Activated B cell treated with CpG ODN at 0.5 μM for 24 hours (primary cell): ENCODE data around the gene ZBTB44. TPM values are rescaled to one million over a fixed set of nuclear protein-coding genes. Genes with fewer than 3 reads are reported as not detected.
"Not testable (repeated sequence)": the region's sequence is repeated elsewhere in the genome, so short reads cannot be mapped to it uniquely, and the experiment has no call there.

Source experiments
- ATAC-seq: fragments of 200-7000 bp; cut with Tn5 transposase; one replicate; pipeline ENCODE4 v1.10.0; 2021; ENCODE audit warnings: low read depth, mild to moderate bottlenecking, moderate library complexity
- CTCF ChIA-PET: fragments of 350-600 bp; sonication (Branson Sonifier 250); formaldehyde crosslinking; loops from one replicate; lab custom pipeline; 2021; ENCODE audit warnings: antibody characterized with exemption; lab: Charles Lee
- POLR2A ChIA-PET: fragments of 350-600 bp; sonication (Branson Sonifier 250); formaldehyde crosslinking; loops from one replicate; lab custom pipeline; 2021; ENCODE audit warnings: antibody characterized with exemption; lab: Charles Lee
- DNase-seq: peaks from one replicate; pipeline ENCODE4 v3.0.0; 2022
- H3K27ac Mint-ChIP-seq: one replicate; pipeline ENCODE4 v1.8.0; 2020; ENCODE audit warnings: mixed read lengths
- H3K27me3 Mint-ChIP-seq: one replicate; pipeline ENCODE4 v1.8.0; 2021; ENCODE audit warnings: mixed read lengths
- H3K36me3 Mint-ChIP-seq: one replicate; pipeline ENCODE4 v1.8.0; 2021; ENCODE audit warnings: low read depth, mixed read lengths
- H3K4me1 Mint-ChIP-seq: one replicate; pipeline ENCODE4 v1.8.0; 2021; ENCODE audit warnings: mixed read lengths
- H3K4me3 Mint-ChIP-seq: one replicate; pipeline ENCODE4 v1.8.0; 2020; ENCODE audit warnings: mild to moderate bottlenecking, mixed read lengths
- H3K9me3 Mint-ChIP-seq: one replicate; pipeline ENCODE4 v1.8.0; 2020; ENCODE audit warnings: mixed read lengths
- intact Hi-C: fragments of 100-400 bp; cut with micrococcal nuclease; formaldehyde crosslinking; loops from one replicate; pipeline ENCODE4 v1.15.1; 2024
- total RNA-seq: library from RNA; stranded (reverse); gene quantifications from 2 replicates; pipeline ENCODE4 v1.2.3, GENCODE V29; 2022
- TF ChIP-seq, protein P1 (sequence below): fragments of 200-600 bp; IDR thresholded peaks from one replicate; pipeline ENCODE4 v1.8.0; 2022; ENCODE audit warnings: antibody characterized with exemption, mild to moderate bottlenecking

Gene ZBTB44
- total RNA-seq, 1 donor from 2014 or later, result 61.5 TPM

DNA sequence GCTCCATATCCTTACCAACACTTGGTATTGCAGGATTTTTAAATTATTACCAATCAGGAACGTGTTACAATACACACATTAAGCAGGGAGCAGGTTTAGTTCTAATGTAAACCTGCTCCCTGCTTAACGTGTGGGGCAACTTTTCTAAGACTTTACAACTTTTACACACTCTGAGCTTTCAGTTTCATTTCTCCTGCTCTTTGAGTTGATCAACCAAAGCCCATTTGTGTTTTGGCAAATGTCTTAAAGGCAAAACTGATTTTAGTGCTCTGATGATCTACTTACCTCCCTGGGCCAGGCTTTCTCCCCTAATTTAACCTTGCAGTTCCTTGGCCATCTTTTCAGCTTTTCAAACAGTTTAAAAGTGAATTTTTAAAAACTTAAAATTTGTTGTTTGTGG is 70.9 kb downstream of the ZBTB44 start:
- ATAC-seq, result no peak
- CTCF ChIA-PET, result no interaction called here

DNA sequence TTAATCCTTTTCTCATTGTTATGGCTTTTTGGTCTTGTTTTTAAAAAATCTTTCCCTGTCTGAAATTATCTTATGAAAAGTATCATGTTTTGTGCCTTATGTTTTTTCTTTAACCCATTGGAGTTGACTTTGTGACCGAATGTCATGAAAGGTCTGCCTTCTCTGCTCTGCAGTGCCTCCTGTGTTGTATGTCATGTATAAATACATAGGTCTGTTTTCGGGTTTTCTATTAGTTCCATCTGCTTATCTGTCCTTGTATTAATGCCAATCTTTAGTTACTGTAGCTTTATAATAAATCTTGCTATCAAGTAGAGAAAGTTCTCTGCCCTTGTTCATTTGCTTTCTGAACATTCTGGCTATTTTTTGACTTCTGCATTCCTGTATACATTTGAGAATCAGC is 73.0 kb downstream of the ZBTB44 start:
- Mint-ChIP-seq H3K36me3 (peaks cover 33% of the 10 kb centered on the region), H3K27me3 (no peaks in the 10 kb centered on the region), H3K27ac (no peak overlapping the region), H3K9me3 (no peaks in the 10 kb centered on the region), H3K4me1 (peaks cover 23% of the 10 kb centered on the region), H3K4me3 (no peak overlapping the region)
- POLR2A ChIA-PET, result no interaction called here
- ATAC-seq (no peak), DNase-seq (no peak)
- intact Hi-C loops, result no loop called here
- CTCF ChIA-PET, result interaction anchor here (1.3 kb wide), 1 partner anchor 29 kb away, joined by 3 read pairs; no protein-coding TSS in a partner anchor
- TF ChIP-seq, protein P1, sequence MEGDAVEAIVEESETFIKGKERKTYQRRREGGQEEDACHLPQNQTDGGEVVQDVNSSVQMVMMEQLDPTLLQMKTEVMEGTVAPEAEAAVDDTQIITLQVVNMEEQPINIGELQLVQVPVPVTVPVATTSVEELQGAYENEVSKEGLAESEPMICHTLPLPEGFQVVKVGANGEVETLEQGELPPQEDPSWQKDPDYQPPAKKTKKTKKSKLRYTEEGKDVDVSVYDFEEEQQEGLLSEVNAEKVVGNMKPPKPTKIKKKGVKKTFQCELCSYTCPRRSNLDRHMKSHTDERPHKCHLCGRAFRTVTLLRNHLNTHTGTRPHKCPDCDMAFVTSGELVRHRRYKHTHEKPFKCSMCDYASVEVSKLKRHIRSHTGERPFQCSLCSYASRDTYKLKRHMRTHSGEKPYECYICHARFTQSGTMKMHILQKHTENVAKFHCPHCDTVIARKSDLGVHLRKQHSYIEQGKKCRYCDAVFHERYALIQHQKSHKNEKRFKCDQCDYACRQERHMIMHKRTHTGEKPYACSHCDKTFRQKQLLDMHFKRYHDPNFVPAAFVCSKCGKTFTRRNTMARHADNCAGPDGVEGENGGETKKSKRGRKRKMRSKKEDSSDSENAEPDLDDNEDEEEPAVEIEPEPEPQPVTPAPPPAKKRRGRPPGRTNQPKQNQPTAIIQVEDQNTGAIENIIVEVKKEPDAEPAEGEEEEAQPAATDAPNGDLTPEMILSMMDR, result no peak

More for the DNA sequence above, 70.9 kb downstream of the ZBTB44 start:
- Mint-ChIP-seq H3K36me3 (peaks cover 16% of the 10 kb centered on the region), H3K4me3 (no peak overlapping the region), H3K9me3 (no peaks in the 10 kb centered on the region), H3K27me3 (no peaks in the 10 kb centered on the region), H3K4me1 (peaks cover 20% of the 10 kb centered on the region), H3K27ac (peak overlapping the region; percentile 39)
- TF ChIP-seq, protein P1, result no peak
- no peak for DNase-seq
- intact Hi-C loops, result no loop called here
- POLR2A ChIA-PET, result interaction anchor here (0.6 to 1.0 kb wide), 5 partner anchors 11 to 57 kb away, joined by 3 to 8 read pairs (median 3); no protein-coding TSS in a partner anchor

DNA sequence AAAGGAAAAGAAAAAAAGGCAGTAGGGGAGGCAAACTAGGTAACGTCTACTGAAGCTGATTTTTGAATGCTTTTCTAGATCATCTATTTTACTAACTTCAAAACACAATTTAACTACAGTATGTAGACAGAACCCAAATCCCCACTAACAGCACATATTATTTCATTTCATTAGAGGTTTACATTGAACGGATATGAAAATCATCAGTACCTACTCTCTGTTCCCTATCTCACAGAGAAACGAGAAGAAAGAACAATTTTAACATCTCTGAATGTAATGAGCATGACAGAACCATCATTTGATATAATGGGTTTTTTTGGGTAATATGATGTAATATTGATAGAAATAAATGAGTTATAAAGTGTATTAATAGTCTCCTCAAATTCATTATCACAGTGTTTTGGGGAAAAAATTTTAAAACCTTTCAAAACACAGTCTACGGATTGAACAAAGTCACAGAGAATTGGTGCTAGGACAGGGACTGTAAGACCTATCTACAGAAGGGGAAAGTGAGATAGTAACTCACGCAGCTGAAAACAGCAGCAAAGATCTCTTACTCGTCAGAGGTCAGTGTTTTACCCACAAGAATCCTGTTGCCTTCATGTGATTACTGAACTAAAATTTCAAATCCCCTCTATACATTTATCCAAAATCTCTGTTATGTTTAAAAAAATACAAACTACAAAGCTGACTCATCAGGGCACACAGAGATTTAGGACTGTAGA is 77.3 kb downstream of the ZBTB44 start:
- Mint-ChIP-seq H3K27me3 (no peaks in the 10 kb centered on the region), H3K4me1 (peaks cover 15% of the 10 kb centered on the region), H3K4me3 (no peak overlapping the region), H3K36me3 (peaks cover 50% of the 10 kb centered on the region), H3K9me3 (no peaks in the 10 kb centered on the region), H3K27ac (peak overlapping the region; percentile 46)
- POLR2A ChIA-PET, result no interaction called here
- DNase-seq, result no peak
- CTCF ChIA-PET, result no interaction called here
- TF ChIP-seq, protein P1, result no peak
- intact Hi-C loops, result no loop called here
- no peak for ATAC-seq

DNA sequence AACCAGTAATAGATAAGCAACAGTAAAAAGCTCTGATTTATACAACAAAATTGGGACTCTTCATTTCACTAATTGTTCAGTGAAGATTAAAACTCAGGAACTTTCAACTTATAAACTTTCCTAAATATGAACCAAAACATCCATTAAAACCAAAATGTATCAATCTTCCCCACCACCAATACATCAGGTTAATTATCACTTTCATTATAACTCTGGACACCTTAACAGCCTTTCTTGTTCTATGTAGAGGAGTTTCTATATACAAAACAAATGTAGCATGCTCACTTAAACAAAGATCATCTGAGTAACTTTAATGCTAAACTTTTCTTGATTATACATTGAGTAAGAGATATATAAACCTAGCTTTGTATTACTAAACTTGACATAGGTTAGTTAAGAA is 80.4 kb downstream of the ZBTB44 start:
- ChIA-PET CTCF (no interaction called here), POLR2A (no interaction called here)
- peak overlapping the region; percentile 64 for H3K27ac Mint-ChIP-seq

DNA sequence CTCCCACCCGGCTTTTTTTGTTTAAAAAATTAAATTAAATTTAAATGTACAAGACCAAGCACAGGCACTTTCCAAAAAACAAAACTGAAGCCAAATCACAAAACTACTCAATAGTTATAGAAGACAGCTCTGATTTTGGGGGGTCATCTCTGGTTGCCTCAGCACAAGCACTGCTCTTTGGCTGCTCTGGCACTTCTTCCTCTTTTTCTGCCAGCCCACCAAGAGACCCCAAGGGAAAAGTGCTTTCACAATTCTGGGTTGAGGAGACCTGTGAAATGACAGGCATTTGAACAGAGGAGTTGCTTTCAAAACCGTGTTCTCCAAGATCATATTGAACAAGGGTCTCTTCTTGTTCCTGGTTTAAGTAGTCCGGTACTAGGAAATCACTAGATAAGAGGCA is 80.8 kb downstream of the ZBTB44 start:
- intact Hi-C loops, result loop anchor here (5.0 kb wide), 1 partner anchor 78 kb away; the partner anchor contains the start of gene ZBTB44
- peak overlapping the region; percentile 64 for H3K27ac Mint-ChIP-seq
- POLR2A ChIA-PET, CTCF ChIA-PET, H3K9me3 Mint-ChIP-seq, H3K27me3 Mint-ChIP-seq, H3K4me3 Mint-ChIP-seq, DNase-seq: not testable (repeated sequence)
- peak; percentile 54 for ATAC-seq
- H3K36me3 Mint-ChIP-seq, result peaks cover 49% of the 10 kb centered on the region
- H3K4me1 Mint-ChIP-seq, result peaks cover 14% of the 10 kb centered on the region

More for the DNA sequence above, 80.4 kb downstream of the ZBTB44 start:
- Mint-ChIP-seq H3K9me3 (no peaks in the 10 kb centered on the region), H3K4me3 (no peak overlapping the region), H3K4me1 (peaks cover 12% of the 10 kb centered on the region), H3K27me3 (no peaks in the 10 kb centered on the region), H3K36me3 (peaks cover 51% of the 10 kb centered on the region)
- intact Hi-C loops, result loop anchor here (5.0 kb wide), 1 partner anchor 78 kb away; the partner anchor contains the start of gene ZBTB44
- TF ChIP-seq, protein P1, result no peak
- DNase-seq (no peak), ATAC-seq (no peak)

DNA sequence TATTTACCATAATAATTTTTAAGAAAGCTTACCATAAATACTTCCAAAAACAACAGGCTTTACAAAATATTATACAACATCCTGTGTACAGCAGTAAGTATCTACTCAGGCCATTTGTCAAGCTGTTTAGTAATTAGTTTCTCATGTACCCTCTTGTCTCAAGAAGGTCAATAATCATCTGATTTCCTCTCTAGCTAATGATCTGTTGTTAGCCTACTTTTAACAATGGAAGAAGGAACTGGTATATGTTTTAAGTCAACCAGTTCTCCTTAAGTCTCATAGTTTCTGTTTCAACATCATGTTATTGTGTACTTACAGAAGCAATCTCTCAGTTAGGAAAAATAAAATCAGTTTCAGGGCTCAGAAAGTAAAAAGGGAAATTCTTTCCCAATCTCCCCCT is 81.2 kb downstream of the ZBTB44 start:
- ATAC-seq, DNase-seq, H3K27me3 Mint-ChIP-seq, CTCF ChIA-PET, H3K4me3 Mint-ChIP-seq, H3K27ac Mint-ChIP-seq, H3K9me3 Mint-ChIP-seq: not testable (repeated sequence)
- H3K36me3 Mint-ChIP-seq, result peaks cover 45% of the 10 kb centered on the region
- POLR2A ChIA-PET, result interaction anchor here (0.9 kb wide), 1 partner anchor 11 kb away, joined by 3 read pairs; no protein-coding TSS in a partner anchor
- intact Hi-C loops, result loop anchor here (5.0 kb wide), 1 partner anchor 79 kb away; the partner anchor contains the start of gene ZBTB44
- H3K4me1 Mint-ChIP-seq, result peaks cover 14% of the 10 kb centered on the region
